Stomach (tissue), 9 donors: Measurements from ENCODE around the gene MX2. TPM values are rescaled to one million over a fixed set of nuclear protein-coding genes. Genes with fewer than 3 reads are reported as not detected.

ENCODE experiments used
- DNase-seq, 2 donors: peaks; one replicate each; pipeline versions ENCODE4 v3.0.0 to v3.0.0-alpha.2; 2013 to 2019
- H3K27ac ChIP-seq, 5 donors: fragments of 200-600 bp in 4 of 5; sonication (generic) in 4 of 5; one replicate each; pipeline ENCODE4 v1.5.1; 2013 to 2019; ENCODE audit warnings: mild to moderate bottlenecking in 1 of 5, moderate library complexity in 1 of 5
- H3K27me3 ChIP-seq, 3 donors: fragments of 200-600 bp; sonication (generic); one replicate each; pipeline ENCODE4 v1.5.1; 2017 to 2019; ENCODE audit warnings: mixed run types in 1 of 3
- H3K36me3 ChIP-seq, 4 donors: fragments of 200-600 bp; sonication (generic); 1 replicate in 3 of 4; 2 replicates in 1 of 4; pipeline ENCODE4 v1.5.1; 2016 to 2019
- H3K4me1 ChIP-seq, 4 donors: fragments of 200-600 bp; sonication (generic); one replicate each; pipeline ENCODE4 v1.5.1; 2016 to 2019
- H3K4me3 ChIP-seq, 4 donors: fragments of 200-600 bp; sonication (generic) in 3 of 4; one replicate each; pipeline ENCODE4 v1.5.1; 2016 to 2019; ENCODE audit warnings: mild to moderate bottlenecking in 1 of 4
- H3K9me3 ChIP-seq, 4 donors: fragments of 200-600 bp; sonication (generic); one replicate each; pipeline ENCODE4 v1.5.1; 2016 to 2019
- EP300 ChIP-seq: sonication (generic); formaldehyde crosslinking; IDR thresholded peaks from one replicate; pipeline ENCODE4 v1.6.1; 2017; ENCODE audit warnings: antibody characterized with exemption
- POLR2A ChIP-seq, 4 donors: fragments of 450-650 bp; IDR thresholded peaks; one replicate each; pipeline ENCODE4 v1.6.1; 2016; ENCODE audit warnings: antibody characterized with exemption in 4 of 4, control low read depth in 2 of 4, mild to moderate bottlenecking in 1 of 4, moderate library complexity in 1 of 4
- POLR2AphosphoS5 ChIP-seq, 3 donors: sonication (generic); formaldehyde crosslinking; IDR thresholded peaks; one replicate each; pipeline ENCODE4 v1.6.1; 2016; ENCODE audit warnings: antibody characterized with exemption in 3 of 3
- WGBS, 5 donors: extraction: QIAGEN DNeasy Blood & Tissue Kit in 3 of 5; methylation state at CpG; one replicate each; pipeline versions ENCODE4 v1.1.5 to v1.1.7; 2013 to 2018; 5-methylcytosine and 5-hydroxymethylcytosine counted together
- intact Hi-C: fragments of 100-400 bp; cut with DNase I; formaldehyde crosslinking; loops from one replicate; pipeline ENCODE4 v1.15.1; 2023; ENCODE audit warnings: low total_unique reads
- polyA plus RNA-seq, 3 donors: library from polyadenylated mRNA; stranded (reverse); fragments of 200-250 nt; gene quantifications; one replicate each; pipeline ENCODE4 v1.2.3, GENCODE V29; 2013
- total RNA-seq, 5 donors: library from RNA; depleted of rRNA; stranded (reverse); fragments of >200 nt; gene quantifications; one replicate each; pipeline versions ENCODE4 v1.1.0 to v1.2.3, GENCODE V29; 2014 to 2016
- TF ChIP-seq, protein P1 (sequence below), 7 experiments: fragments of 450-650 bp in 4 of 7; fragments of 200-600 bp in 3 of 7; sonication (generic) in 3 of 7; IDR thresholded peaks; one replicate each; pipeline ENCODE4 v1.5.1; 2016 to 2019; ENCODE audit warnings: antibody characterized with exemption in 7 of 7, control low read depth in 2 of 7, mild to moderate bottlenecking in 1 of 7
- donor health status: healthy with polysubstance abuse.
- donor health status: Bipolar disorder and iron deficiency.
- donor health status: healthy.

Gene MX2
- total and polyA plus RNA-seq, 8 donors: 5.0 to 85.8 (median 18.0) TPM

- Histone ChIP-seq H3K36me3 (no peaks in the 10 kb centered on the region), H3K4me3 (no peak overlapping the region), H3K27me3 (no peaks in the 10 kb centered on the region), H3K27ac (no peak overlapping the region), H3K9me3 (peaks cover 0 to 13% (median 12%) of the 10 kb centered on the region in 4 donors), H3K4me1 (no peaks in the 10 kb centered on the region)
- TF ChIP-seq, protein P1, sequence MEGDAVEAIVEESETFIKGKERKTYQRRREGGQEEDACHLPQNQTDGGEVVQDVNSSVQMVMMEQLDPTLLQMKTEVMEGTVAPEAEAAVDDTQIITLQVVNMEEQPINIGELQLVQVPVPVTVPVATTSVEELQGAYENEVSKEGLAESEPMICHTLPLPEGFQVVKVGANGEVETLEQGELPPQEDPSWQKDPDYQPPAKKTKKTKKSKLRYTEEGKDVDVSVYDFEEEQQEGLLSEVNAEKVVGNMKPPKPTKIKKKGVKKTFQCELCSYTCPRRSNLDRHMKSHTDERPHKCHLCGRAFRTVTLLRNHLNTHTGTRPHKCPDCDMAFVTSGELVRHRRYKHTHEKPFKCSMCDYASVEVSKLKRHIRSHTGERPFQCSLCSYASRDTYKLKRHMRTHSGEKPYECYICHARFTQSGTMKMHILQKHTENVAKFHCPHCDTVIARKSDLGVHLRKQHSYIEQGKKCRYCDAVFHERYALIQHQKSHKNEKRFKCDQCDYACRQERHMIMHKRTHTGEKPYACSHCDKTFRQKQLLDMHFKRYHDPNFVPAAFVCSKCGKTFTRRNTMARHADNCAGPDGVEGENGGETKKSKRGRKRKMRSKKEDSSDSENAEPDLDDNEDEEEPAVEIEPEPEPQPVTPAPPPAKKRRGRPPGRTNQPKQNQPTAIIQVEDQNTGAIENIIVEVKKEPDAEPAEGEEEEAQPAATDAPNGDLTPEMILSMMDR (IDR thresholded peaks at IDR 0.05): no peak
- TF ChIP-seq EP300 (no peak), POLR2AphosphoS5 (IDR thresholded peaks at IDR 0.05) (no peak), POLR2A (IDR thresholded peaks at IDR 0.05) (no peak)
- 93 to 98% (median 94%) methylated on average over 3 of the region's 3 CpGs for WGBS, 5 donors
- DNase-seq: no peak
- intact Hi-C loops: no loop called here
Measured at GRCh38 chr21:41337515-41337914, 24.3 kb upstream of the MX2 start.

GRCh38 chr21:41338455-41338854 is 23.4 kb upstream of the MX2 start:
- TF ChIP-seq POLR2AphosphoS5 (IDR thresholded peaks at IDR 0.05) (no peak), EP300 (no peak), POLR2A (IDR thresholded peaks at IDR 0.05) (no peak)
- TF ChIP-seq, protein P1 (IDR thresholded peaks at IDR 0.05): no peak
- H3K4me3 ChIP-seq: no peak overlapping the region
- intact Hi-C loops: no loop called here
- H3K9me3 ChIP-seq: peaks cover 0 to 13% (median 11%) of the 10 kb centered on the region in 4 donors
- no peaks in the 10 kb centered on the region for H3K4me1 ChIP-seq
- no peak for DNase-seq
- WGBS, 5 donors: 95 to 96% (median 96%) methylated on average over 8 of the region's 8 CpGs
- no peak overlapping the region for H3K27ac ChIP-seq
- no peaks in the 10 kb centered on the region for H3K36me3 ChIP-seq
- no peaks in the 10 kb centered on the region for H3K27me3 ChIP-seq

DNA sequence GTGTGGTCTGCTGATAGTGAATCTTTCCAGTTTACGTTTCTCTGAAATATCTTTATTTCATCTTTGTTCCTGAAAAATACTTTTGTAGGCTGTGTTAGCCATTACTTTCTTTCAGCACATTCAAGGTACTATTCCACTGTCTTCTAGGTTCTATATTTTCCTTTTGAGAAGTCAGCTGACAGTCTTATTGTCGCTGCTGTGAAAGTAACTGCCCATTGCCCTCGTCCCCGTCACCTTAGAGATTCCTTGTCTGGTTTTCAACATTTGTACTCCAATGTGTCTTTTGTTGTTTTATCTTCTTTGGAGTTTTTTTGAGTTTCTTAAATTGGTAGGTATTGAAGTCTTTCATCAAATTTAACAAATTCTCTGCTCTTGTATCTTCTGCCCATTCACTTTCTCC is 19.8 kb upstream of the MX2 start:
- TF ChIP-seq EP300 (no peak), POLR2A (IDR thresholded peaks at IDR 0.05) (no peak), POLR2AphosphoS5 (IDR thresholded peaks at IDR 0.05) (no peak)
- TF ChIP-seq, protein P1 (IDR thresholded peaks at IDR 0.05): no peak
- intact Hi-C loops: no loop called here
- Histone ChIP-seq H3K27ac (no peak overlapping the region), H3K4me1 (peaks cover 0 to 15% (median 6%) of the 10 kb centered on the region in 4 donors), H3K36me3 (no peaks in the 10 kb centered on the region), H3K4me3 (no peak overlapping the region), H3K27me3 (no peaks in the 10 kb centered on the region), H3K9me3 (peaks cover 0 to 4% (median 0%) of the 10 kb centered on the region in 4 donors)
- no peak for DNase-seq
- 91 to 96% (median 94%) methylated on average over 4 of the region's 4 CpGs for WGBS, 5 donors

DNA sequence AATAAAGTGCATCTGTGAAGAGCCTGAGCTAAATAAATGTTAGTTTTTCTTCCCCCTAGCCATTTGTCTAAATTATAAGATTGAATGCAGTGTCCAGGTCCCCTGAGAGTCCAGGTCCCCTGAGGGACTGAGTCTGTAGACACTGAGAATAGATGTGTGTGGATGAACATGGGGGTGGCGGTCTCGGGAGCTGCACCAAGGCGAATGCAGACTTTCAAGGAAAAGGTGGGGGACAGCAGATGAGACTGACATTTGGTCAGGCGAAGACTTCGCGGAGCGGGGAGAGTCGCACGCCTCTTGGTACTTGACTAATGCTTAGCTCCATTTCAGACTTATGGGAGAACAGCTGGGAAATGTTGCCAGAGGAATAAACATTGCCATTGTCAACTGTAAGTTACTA is 17.7 kb upstream of the MX2 start:
- no peak overlapping the region for H3K4me3 ChIP-seq
- peaks cover 0 to 4% (median 0%) of the 10 kb centered on the region in 4 donors for H3K9me3 ChIP-seq
- peaks cover 0 to 3% (median under 1%) of the 10 kb centered on the region in 4 donors for H3K36me3 ChIP-seq
- H3K27ac ChIP-seq: no peak overlapping the region
- 79 to 90% (median 83%) methylated on average over 9 of the region's 9 CpGs for WGBS, 5 donors
- DNase-seq: no peak
- intact Hi-C loops: no loop called here
- no peaks in the 10 kb centered on the region for H3K27me3 ChIP-seq
- TF ChIP-seq, protein P1 (IDR thresholded peaks at IDR 0.05): no peak
- TF ChIP-seq POLR2A (IDR thresholded peaks at IDR 0.05): no peak
- no peak for TF ChIP-seq POLR2AphosphoS5 (IDR thresholded peaks at IDR 0.05)
- TF ChIP-seq EP300: no peak
- H3K4me1 ChIP-seq: peaks cover 0 to 27% (median 7%) of the 10 kb centered on the region in 4 donors
